Naive B cell (primary cell): ENCODE data around the gene TMEM107. TPM values are rescaled to one million over a fixed set of nuclear protein-coding genes. Genes with fewer than 3 reads are reported as not detected.

Experiments used
- ATAC-seq, 2 donors: fragments of 150-1000 bp; cut with Tn5 transposase; 2 replicates each; pipeline ENCODE4 v1.10.0; 2021; ENCODE audit warnings: low read depth in 2 of 2, mild to moderate bottlenecking in 2 of 2, moderate library complexity in 2 of 2
- DNase-seq: peaks from one replicate; pipeline ENCODE4 v3.0.0; 2022
- H3K27ac Mint-ChIP-seq, 6 donors: one replicate each; pipeline ENCODE4 v1.8.0; 2020 to 2022; ENCODE audit warnings: mild to moderate bottlenecking in 6 of 6, mixed read lengths in 6 of 6, moderate library complexity in 5 of 6, inconsistent platforms in 2 of 6
- H3K27me3 Mint-ChIP-seq, 3 donors: one replicate each; pipeline ENCODE4 v1.8.0; 2021 to 2022; ENCODE audit warnings: mixed read lengths in 3 of 3, mild to moderate bottlenecking in 1 of 3
- H3K36me3 Mint-ChIP-seq, 2 donors: one replicate each; pipeline ENCODE4 v1.8.0; 2020 to 2022; ENCODE audit warnings: mixed read lengths in 2 of 2, inconsistent platforms in 1 of 2, mild to moderate bottlenecking in 1 of 2
- H3K4me1 Mint-ChIP-seq, 3 donors: one replicate each; pipeline ENCODE4 v1.8.0; 2020 to 2022; ENCODE audit warnings: mixed read lengths in 3 of 3, inconsistent platforms in 1 of 3, mild to moderate bottlenecking in 1 of 3, moderate library complexity in 1 of 3
- H3K4me3 Mint-ChIP-seq, 8 donors: one replicate each; pipeline ENCODE4 v1.8.0; 2020 to 2022; ENCODE audit warnings: mild to moderate bottlenecking in 8 of 8, mixed read lengths in 8 of 8, moderate library complexity in 8 of 8, inconsistent platforms in 2 of 8
- H3K9me3 Mint-ChIP-seq, 7 donors: one replicate each; pipeline ENCODE4 v1.8.0; 2020 to 2022; ENCODE audit warnings: mixed read lengths in 7 of 7, mild to moderate bottlenecking in 5 of 7, inconsistent platforms in 2 of 7, moderate library complexity in 1 of 7
- polyA plus RNA-seq, 6 donors: library from polyadenylated mRNA; unstranded; fragments of 300-500 nt; fragmentation: Illumina TruSeq; gene quantifications; one replicate each; pipeline ENCODE4 v1.2.3, GENCODE V29; 2021; ENCODE audit warnings: low read depth in 6 of 6

The TMEM107 gene
- polyA plus RNA-seq, 6 donors from 2014 or later, result 29.9 to 42.3 (median 34.7) TPM

DNA sequence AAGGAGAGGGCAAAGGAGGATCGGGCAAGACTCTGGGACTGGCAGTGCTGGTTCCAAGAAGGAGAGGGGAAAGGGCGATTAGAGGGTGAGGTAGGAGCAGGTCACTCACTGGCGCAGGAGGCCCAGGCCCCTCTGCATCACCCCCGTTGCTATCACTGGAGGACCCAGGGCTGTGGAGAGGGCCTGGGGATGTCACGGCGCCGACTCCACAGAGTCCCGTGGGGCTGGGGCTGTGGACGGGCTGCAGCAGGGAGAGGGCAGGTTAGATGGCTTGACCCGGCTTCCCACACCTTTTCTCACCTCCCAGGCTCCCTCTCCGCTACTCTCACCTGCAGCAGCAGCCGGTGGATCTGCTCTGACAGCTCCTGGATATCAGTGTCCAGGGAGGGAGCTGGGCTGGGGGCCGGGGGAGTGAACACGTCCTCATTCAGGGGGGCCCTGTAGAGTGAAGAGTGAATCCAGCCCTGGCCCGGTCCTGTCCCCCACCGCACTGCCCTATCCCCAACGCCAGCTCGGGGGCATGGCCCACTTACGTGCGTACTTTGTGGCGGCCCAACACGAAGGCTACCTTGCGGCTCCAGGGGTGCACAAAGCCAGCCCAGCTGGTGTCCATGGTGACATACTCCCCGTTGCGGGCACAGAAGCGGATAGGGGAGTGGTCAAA lies 28.9 kb downstream of the TMEM107 start:
- H3K36me3 Mint-ChIP-seq, result peaks cover 0 to 25% of the 10 kb centered on the region in 2 donors

DNA sequence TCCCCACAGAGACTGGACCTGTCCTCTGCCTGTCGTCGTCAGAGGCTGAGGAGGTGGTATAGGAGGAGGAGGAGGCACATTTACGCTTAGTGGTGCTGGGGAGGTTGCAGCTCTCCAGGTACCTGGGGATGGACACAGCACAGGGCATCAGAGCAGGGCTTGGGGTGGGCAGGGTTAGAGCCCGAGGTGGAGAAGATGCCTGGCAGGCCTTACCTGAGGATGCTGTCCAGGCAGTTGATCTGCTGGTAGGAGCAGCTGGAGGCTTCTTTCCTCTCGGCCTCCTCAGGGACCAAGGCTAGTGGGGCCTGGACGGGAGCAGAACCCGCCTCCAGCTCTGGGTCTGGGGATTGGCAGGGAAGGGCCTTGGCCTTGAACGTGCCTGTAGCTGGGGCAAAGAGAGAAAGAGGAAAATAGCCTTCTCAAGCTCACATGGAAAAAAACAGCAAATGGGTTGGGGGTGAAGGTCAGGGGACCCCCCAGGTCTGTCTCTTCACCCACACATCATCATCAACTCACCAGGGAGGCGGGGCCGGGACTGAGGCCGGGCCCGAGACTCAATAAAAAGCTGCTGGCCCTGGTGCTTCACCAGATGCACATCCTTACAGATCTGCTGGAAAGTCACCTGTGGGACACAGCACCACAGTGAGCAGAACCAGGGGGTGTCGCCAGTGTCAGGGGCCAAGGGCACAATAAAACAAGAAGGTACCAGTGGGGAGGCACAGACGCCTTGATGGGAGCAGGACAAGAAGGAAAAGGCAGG lies 29.6 kb downstream of the TMEM107 start:
- Mint-ChIP-seq H3K36me3 (peaks cover 0 to 25% of the 10 kb centered on the region in 2 donors), H3K27me3 (no peaks in the 10 kb centered on the region), H3K4me1 (peaks cover 19 to 37% (median 33%) of the 10 kb centered on the region in 3 donors), H3K27ac (peak overlapping the region in 3 of 6 donors; percentile 76 to 85 (median 80)), H3K4me3 (peak overlapping the region in 2 of 8 donors; percentile 21 to 54), H3K9me3 (no peaks in the 10 kb centered on the region)
- ATAC-seq (no peak), DNase-seq (no peak)

More for the DNA sequence above, 28.9 kb downstream of the TMEM107 start:
- no peaks in the 10 kb centered on the region for H3K9me3 Mint-ChIP-seq
- H3K4me1 Mint-ChIP-seq, result peaks cover 24 to 42% (median 38%) of the 10 kb centered on the region in 3 donors
- peak overlapping the region in 3 of 6 donors; percentile 47 to 91 (median 49) for H3K27ac Mint-ChIP-seq
- ATAC-seq (no peak), DNase-seq (no peak)
- H3K4me3 Mint-ChIP-seq, result peak overlapping the region in 2 of 8 donors; percentile 54 to 68
- no peaks in the 10 kb centered on the region for H3K27me3 Mint-ChIP-seq

DNA sequence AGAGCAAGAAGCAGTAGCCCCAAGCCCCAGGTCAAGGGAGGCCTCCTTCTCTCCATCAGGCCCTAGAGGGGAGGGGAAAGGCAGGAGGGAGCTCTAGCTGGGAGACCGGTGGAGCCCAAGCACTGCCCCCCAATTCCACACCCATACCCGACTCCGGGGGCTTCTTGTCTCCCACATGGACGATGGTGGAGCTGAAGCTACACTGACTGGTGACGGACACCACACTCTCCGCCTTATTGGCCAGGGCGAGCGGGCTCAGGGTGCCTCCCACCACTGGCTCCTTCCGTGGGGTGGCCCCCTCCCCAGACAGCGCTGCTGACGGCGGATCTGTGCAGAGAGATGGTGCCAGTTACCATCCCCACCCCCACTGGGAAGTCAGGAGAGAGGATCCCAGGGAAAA lies 30.4 kb downstream of the TMEM107 start:
- Mint-ChIP-seq H3K27ac (peak overlapping the region in 2 of 6 donors; percentile 70 to 76), H3K36me3 (peaks cover 0 to 25% of the 10 kb centered on the region in 2 donors), H3K9me3 (no peaks in the 10 kb centered on the region), H3K4me3 (peak overlapping the region in 2 of 8 donors; percentile 43 to 44), H3K4me1 (peaks cover 13 to 30% (median 30%) of the 10 kb centered on the region in 3 donors), H3K27me3 (no peaks in the 10 kb centered on the region)
- ATAC-seq (no peak), DNase-seq (no peak)

DNA sequence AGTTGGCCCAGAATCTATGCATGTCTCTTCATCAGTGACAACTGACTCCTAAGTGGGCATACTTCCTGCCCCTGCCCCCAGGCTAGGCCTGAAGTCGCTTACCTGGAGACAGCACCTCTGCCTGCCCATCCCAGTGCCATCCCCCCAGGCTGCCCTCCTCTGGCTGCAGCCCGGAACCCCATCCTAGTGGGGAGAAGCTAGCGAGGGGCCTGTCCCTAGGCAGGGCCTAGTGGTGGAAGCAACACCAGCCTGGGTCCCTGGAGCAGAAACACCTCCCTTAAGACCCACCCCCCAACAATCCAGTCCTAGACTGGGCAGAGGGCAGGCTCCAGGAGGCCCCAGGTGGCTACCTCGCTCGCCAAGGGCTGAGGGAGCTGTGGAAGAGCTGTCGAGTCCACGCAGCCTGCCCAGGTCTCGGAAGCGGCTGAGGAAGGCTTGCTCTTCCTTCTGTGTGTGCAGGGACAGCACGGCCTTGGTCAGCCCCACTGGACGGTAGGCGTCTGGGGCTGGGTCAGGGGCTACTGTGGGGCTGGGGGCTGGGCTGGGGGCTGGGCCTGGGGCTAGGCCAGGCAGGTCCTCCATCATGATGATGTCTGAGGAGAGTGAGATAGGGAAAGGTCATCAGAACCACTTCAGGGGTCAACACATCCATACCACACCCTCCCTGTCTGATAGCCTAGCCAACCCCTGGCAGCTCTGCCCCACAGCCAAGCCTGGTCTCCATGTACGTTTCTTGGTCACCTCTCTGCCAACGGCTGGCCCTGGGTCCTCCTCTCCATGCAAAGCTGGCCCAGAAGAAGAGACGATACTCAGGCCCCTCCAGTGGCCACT lies 31.6 kb downstream of the TMEM107 start:
- H3K27ac Mint-ChIP-seq, result peak overlapping the region in 1 of 6 donors; percentile 33
- peak overlapping the region in 1 of 8 donors; percentile 47 for H3K4me3 Mint-ChIP-seq
- DNase-seq (peak; percentile 11), ATAC-seq (peak in 1 of 2 donors; percentile 3)
- H3K36me3 Mint-ChIP-seq, result peaks cover 0 to 25% of the 10 kb centered on the region in 2 donors
- no peaks in the 10 kb centered on the region for H3K9me3 Mint-ChIP-seq
- peaks cover 6 to 23% (median 19%) of the 10 kb centered on the region in 3 donors for H3K4me1 Mint-ChIP-seq
- no peaks in the 10 kb centered on the region for H3K27me3 Mint-ChIP-seq

DNA sequence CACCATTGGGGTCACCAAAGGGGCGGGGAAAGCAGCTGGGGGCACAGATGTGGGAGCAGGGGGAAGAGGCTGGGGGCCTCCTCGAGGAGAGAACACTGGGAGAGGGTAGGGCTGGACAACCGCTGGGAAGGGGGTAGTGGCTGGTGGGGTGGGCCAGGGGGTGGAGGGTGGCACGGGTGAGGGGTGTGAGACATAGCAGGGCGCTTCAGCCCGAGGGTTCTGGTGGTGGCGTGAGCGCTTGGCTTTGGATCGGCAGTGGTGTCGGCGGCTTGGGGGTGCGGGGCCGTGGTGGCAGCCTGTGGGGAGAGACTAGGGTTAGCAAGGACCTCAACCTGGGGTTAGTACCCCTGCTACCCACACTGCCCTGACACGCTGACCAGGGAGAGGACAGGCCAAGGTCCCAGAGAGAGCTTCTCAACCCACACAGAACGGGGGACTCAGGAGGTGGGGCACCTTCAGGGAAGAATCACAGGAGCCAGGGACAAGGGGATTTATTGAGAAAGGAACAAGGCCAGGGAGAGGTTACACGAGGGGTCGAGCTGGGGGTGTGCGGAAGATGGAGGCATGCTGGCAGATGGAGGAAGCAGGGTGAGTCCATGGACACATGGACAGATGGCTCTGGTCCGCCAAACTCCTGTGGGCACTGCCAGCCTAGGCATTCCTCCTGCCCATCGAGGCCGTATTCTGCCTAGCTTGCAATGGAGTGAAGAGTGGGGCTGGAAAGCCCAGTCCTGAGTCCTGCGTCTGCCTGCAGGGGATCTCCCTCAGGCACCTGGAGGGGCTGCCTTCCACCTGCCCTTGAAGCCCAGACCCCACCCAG lies 32.4 kb downstream of the TMEM107 start:
- DNase-seq (peak; percentile 14), ATAC-seq (no peak)
- Mint-ChIP-seq H3K9me3 (no peaks in the 10 kb centered on the region), H3K4me3 (peak overlapping the region in 2 of 8 donors; percentile 47 to 55), H3K27me3 (no peaks in the 10 kb centered on the region), H3K36me3 (peaks cover 0 to 25% of the 10 kb centered on the region in 2 donors), H3K4me1 (peaks cover 3 to 23% (median 15%) of the 10 kb centered on the region in 3 donors), H3K27ac (peak overlapping the region in 3 of 6 donors; percentile 56 to 90 (median 69))

DNA sequence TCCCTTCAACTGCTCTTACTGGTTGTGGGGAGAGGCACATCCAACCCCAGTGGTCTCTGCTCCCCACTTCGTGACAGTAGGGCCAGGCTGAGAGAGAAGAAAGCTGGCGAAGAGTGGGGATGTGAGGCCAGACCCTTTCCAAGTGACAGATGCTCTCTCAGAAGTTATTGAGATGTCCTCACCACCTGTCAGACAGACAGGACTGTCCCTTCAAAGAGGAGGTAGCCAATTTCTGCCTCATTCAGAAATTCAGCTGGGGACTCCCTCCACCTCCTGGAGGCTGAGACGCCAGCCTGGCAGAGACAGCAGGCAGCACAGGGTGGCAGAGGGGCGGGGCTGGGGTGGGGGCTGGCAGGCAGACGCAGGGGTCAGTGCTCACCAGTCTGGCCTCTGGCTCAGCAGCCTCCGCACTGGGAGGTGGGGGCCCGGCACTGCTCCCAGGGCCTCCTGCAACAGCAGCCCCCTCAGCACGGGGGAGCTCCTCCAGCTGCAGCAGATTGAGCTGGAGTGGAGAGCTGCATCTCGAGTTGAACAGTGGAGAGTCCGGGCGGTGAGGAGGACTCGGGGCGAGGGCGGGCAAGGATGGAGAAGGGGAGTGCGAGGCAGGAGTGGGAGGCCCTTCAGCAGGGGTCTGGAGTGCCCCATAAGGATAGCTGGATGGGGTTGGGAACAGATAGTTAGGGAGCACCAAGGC lies 33.1 kb downstream of the TMEM107 start:
- Mint-ChIP-seq H3K4me1 (peaks cover 3 to 23% (median 15%) of the 10 kb centered on the region in 3 donors), H3K4me3 (peak overlapping the region in 1 of 8 donors; percentile 47), H3K27me3 (no peaks in the 10 kb centered on the region), H3K27ac (peak overlapping the region in 1 of 6 donors; percentile 69), H3K9me3 (no peaks in the 10 kb centered on the region), H3K36me3 (peaks cover 0 to 25% of the 10 kb centered on the region in 2 donors)
- no peak for ATAC-seq
- DNase-seq, result peak; percentile 10

DNA sequence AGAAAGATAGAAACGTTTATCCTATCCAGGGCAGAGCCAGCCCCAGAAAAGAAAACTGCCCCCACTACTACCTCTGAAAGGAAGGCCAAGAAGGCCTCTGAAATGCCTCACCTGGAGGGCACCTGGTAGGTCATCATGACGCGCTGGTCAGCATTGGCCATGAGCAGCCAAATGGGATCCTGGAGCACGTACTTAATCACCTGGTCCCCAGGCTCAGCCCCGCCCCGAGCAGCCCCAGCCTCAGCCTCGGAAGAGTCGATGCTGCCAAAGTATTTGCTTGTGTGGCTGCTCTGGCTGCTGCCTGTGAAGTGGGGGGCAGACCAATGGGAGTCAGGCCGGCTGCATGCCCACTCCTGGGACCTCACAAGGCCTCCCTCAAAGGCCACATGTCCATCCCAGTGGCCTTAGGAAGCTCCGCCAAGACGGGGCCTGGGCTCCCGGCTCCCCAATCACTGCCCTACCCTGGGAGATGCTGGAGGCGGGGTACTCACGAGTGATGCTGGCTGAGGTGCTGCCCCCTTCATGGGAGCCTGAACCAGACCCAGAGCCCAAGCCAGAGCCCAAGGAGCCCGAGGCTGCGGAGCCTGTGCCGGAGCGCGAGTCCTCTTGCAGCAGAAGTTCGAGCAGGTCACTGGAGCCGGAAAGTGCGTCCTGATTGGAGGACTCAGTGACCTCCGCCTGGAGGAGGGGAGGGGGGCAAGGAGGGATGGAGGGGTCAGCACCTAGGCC lies 33.9 kb downstream of the TMEM107 start:
- H3K27me3 Mint-ChIP-seq, result no peaks in the 10 kb centered on the region
- DNase-seq (peak; percentile 15), ATAC-seq (no peak)
- H3K4me1 Mint-ChIP-seq, result peaks cover 3 to 20% (median 15%) of the 10 kb centered on the region in 3 donors
- peak overlapping the region in 1 of 6 donors; percentile 26 for H3K27ac Mint-ChIP-seq
- H3K36me3 Mint-ChIP-seq, result peaks cover 0 to 24% of the 10 kb centered on the region in 2 donors
- H3K4me3 Mint-ChIP-seq, result peak overlapping the region in 1 of 8 donors; percentile 64
- no peaks in the 10 kb centered on the region for H3K9me3 Mint-ChIP-seq

DNA sequence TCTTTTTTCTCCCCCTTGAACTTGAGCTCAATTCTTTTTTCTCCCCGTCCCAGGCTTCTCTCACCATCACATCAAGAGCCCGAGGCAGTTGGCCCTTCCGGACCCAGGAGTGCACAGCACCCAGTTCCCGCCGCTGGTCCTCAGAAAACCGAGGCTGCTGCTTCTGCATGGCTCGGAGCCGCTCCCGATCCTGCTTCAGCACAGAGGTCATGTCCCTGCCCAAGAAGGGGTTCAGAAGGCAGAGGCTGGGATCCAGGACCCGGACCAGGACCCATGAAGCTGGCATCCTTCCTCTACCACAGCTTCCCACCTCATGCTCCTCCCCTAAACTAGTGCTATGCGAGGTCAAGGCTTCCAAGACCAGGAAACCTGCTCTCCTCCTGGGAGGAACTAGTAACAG lies 34.4 kb downstream of the TMEM107 start:
- Mint-ChIP-seq H3K27me3 (no peaks in the 10 kb centered on the region), H3K4me1 (peaks cover 4 to 17% (median 11%) of the 10 kb centered on the region in 3 donors), H3K27ac (peak overlapping the region in 3 of 6 donors; percentile 20 to 89 (median 39)), H3K4me3 (peak overlapping the region in 2 of 8 donors; percentile 47 to 64), H3K9me3 (no peaks in the 10 kb centered on the region), H3K36me3 (peaks cover 0 to 19% of the 10 kb centered on the region in 2 donors)
- ATAC-seq, result no peak
- no peak for DNase-seq

DNA sequence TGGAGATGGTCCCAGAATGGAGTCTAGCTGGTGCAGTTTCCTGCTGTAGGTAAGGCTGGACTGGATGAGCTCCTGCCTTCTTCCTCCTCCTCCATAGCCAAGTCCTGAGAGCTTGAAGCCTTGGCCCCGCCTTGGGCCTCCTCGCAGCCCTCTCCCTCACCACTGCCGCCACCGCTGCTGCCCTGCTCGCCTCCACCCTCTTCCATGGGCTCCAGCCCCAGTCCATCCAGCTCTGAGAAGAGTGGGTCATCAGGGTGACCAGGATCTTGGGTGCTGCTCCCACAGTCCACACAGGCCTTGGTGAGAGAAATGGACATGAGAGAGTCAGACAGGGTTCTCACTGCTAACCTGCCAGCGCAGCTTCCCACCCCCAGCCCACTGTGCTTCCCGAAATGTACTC lies 35.1 kb downstream of the TMEM107 start:
- Mint-ChIP-seq H3K4me3 (peak overlapping the region in 3 of 8 donors; percentile 7 to 64 (median 37)), H3K36me3 (peaks cover 0 to 12% of the 10 kb centered on the region in 2 donors), H3K4me1 (peaks cover 7 to 13% (median 7%) of the 10 kb centered on the region in 3 donors), H3K27me3 (no peaks in the 10 kb centered on the region), H3K27ac (peak overlapping the region in 5 of 6 donors; percentile 39 to 90 (median 67)), H3K9me3 (no peaks in the 10 kb centered on the region)
- ATAC-seq (no peak), DNase-seq (no peak)

DNA sequence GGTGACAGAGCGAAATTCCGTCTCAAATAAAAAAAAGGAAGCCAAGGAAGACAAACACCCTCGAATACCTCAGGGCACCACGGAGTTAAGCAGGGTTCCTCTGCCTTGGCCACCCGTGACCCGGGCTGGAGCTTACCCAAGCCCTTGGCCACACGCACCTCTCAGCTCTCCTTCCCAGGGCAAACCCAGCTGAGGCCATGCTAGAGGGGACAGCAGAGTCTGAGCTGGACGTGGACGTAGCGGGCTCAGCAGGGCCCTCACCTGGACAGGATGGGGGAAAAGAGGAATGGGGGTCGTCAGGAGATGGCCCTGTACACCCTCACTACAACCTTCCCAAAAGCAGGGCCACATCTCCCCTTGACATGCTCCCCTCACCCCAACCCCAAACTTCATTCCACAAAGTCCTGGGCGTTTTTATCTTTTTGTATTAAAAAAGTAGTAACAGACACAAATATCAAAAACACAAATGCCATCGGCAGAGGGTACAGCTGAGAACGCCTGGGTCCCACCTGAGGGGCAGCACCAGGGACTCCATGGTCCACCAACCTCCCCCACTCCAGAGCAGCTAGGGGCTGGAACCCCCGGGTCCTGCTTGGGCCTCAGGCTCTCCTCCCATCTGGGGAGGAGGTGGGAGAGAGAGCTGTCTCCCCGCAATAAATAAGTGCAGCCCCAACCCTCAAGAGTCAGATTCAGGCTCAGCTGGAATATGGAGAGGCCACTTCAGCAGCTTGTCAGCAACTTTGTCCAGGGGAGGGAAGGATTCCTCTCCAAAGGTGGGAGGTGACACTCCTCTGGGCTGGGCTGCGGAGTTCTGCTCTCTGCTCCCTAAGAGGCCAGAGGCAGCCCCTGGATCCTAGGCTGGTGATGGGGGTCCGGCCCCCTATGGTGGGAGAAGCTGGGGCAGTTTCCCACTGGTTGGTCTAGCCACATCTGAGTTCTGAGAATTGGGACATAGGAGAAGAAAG lies 35.8 kb downstream of the TMEM107 start:
- Mint-ChIP-seq H3K27me3 (no peaks in the 10 kb centered on the region), H3K27ac (peak overlapping the region in 1 of 6 donors; percentile 47), H3K9me3 (no peaks in the 10 kb centered on the region), H3K4me1 (peaks cover 5 to 11% (median 7%) of the 10 kb centered on the region in 3 donors), H3K4me3 (no peak overlapping the region), H3K36me3 (peaks cover 0 to 8% of the 10 kb centered on the region in 2 donors)
- DNase-seq, result peak; percentile 6
- no peak for ATAC-seq
